ENCODE measurements around the gene EPB41.
"Not testable (repeated sequence)": the region's sequence is repeated elsewhere in the genome, so short reads cannot be mapped to it uniquely, and the experiment has no call there.

The EPB41 gene

GRCh38 chr1:29043274-29043965, 129.1 kb downstream of the EPB41 start:
- 94 to 96% methylated on average over 6 of the region's 6 CpGs for WGBS, 2 experiments
- no peaks in the 10 kb centered on the region for H3K27me3 ChIP-seq (ENCODE audit: control insufficient read depth, insufficient read depth, low read length, poor library complexity, severe bottlenecking)
- H3K4me3 ChIP-seq (ENCODE audit: insufficient read depth, low read depth, low read length), result no peak overlapping the region
- H3K27ac ChIP-seq (ENCODE audit: insufficient read depth, low read depth, low read length, poor library complexity, severe bottlenecking), result no peak overlapping the region
- H3K36me3 ChIP-seq (ENCODE audit: control insufficient read depth, insufficient read depth, low read length), result peaks cover 13% of the 10 kb centered on the region
- no peaks in the 10 kb centered on the region for H3K9me3 ChIP-seq (ENCODE audit: control insufficient read depth, low read length)
- no peaks in the 10 kb centered on the region for H3K4me1 ChIP-seq (ENCODE audit: control insufficient read depth, insufficient read depth, low read length)

- Histone ChIP-seq H3K4me3 (ENCODE audit: insufficient read depth, low read depth, low read length) (no peak overlapping the region), H3K9me3 (ENCODE audit: control insufficient read depth, low read length) (no peaks in the 10 kb centered on the region), H3K27ac (ENCODE audit: insufficient read depth, low read depth, low read length, poor library complexity, severe bottlenecking) (no peak overlapping the region), H3K36me3 (ENCODE audit: control insufficient read depth, insufficient read depth, low read length) (peaks cover 13% of the 10 kb centered on the region), H3K27me3 (ENCODE audit: control insufficient read depth, insufficient read depth, low read length, poor library complexity, severe bottlenecking) (no peaks in the 10 kb centered on the region), H3K4me1 (ENCODE audit: control insufficient read depth, insufficient read depth, low read length) (no peaks in the 10 kb centered on the region)
Measured at GRCh38 chr1:29044010-29044409, 129.6 kb downstream of the EPB41 start.

- H3K4me1 ChIP-seq (ENCODE audit: control insufficient read depth, insufficient read depth, low read length); H3K36me3 ChIP-seq (ENCODE audit: control insufficient read depth, insufficient read depth, low read length); H3K9me3 ChIP-seq (ENCODE audit: control insufficient read depth, low read length); H3K27me3 ChIP-seq (ENCODE audit: control insufficient read depth, insufficient read depth, low read length, poor library complexity, severe bottlenecking); H3K4me3 ChIP-seq (ENCODE audit: insufficient read depth, low read depth, low read length); H3K27ac ChIP-seq (ENCODE audit: insufficient read depth, low read depth, low read length, poor library complexity, severe bottlenecking): not testable (repeated sequence)
- WGBS, 2 experiments, result 94 to 95% methylated on average over 1 of the region's 1 CpG
Measured at GRCh38 chr1:29045663-29046062, 131.3 kb downstream of the EPB41 start.

- Histone ChIP-seq H3K27me3 (ENCODE audit: control insufficient read depth, insufficient read depth, low read length, poor library complexity, severe bottlenecking) (no peaks in the 10 kb centered on the region), H3K4me3 (ENCODE audit: insufficient read depth, low read depth, low read length) (no peak overlapping the region), H3K9me3 (ENCODE audit: control insufficient read depth, low read length) (no peaks in the 10 kb centered on the region), H3K36me3 (ENCODE audit: control insufficient read depth, insufficient read depth, low read length) (peaks cover 8% of the 10 kb centered on the region), H3K4me1 (ENCODE audit: control insufficient read depth, insufficient read depth, low read length) (no peaks in the 10 kb centered on the region), H3K27ac (ENCODE audit: insufficient read depth, low read depth, low read length, poor library complexity, severe bottlenecking) (no peak overlapping the region)
- WGBS, 2 experiments, result 90 to 96% methylated on average over 5 of the region's 5 CpGs
Measured at GRCh38 chr1:29047142-29047541, 132.8 kb downstream of the EPB41 start.

GRCh38 chr1:29050166-29050565, 135.8 kb downstream of the EPB41 start:
- no peak overlapping the region for H3K4me3 ChIP-seq (ENCODE audit: insufficient read depth, low read depth, low read length)
- H3K27me3 ChIP-seq (ENCODE audit: control insufficient read depth, insufficient read depth, low read length, poor library complexity, severe bottlenecking), result no peaks in the 10 kb centered on the region
- H3K4me1 ChIP-seq (ENCODE audit: control insufficient read depth, insufficient read depth, low read length), result no peaks in the 10 kb centered on the region
- 86 to 92% methylated on average over 1 of the region's 1 CpG for WGBS, 2 experiments
- H3K27ac ChIP-seq (ENCODE audit: insufficient read depth, low read depth, low read length, poor library complexity, severe bottlenecking), result no peak overlapping the region
- H3K36me3 ChIP-seq (ENCODE audit: control insufficient read depth, insufficient read depth, low read length), result peaks cover 8% of the 10 kb centered on the region
- no peaks in the 10 kb centered on the region for H3K9me3 ChIP-seq (ENCODE audit: control insufficient read depth, low read length)

GRCh38 chr1:29052100-29052499, 137.7 kb downstream of the EPB41 start:
- 97 to 100% methylated on average over 2 of the region's 2 CpGs for WGBS, 2 experiments
- Histone ChIP-seq H3K9me3 (ENCODE audit: control insufficient read depth, low read length) (no peaks in the 10 kb centered on the region), H3K27me3 (ENCODE audit: control insufficient read depth, insufficient read depth, low read length, poor library complexity, severe bottlenecking) (no peaks in the 10 kb centered on the region), H3K4me1 (ENCODE audit: control insufficient read depth, insufficient read depth, low read length) (no peaks in the 10 kb centered on the region), H3K4me3 (ENCODE audit: insufficient read depth, low read depth, low read length) (no peak overlapping the region), H3K36me3 (ENCODE audit: control insufficient read depth, insufficient read depth, low read length) (peaks cover 4% of the 10 kb centered on the region), H3K27ac (ENCODE audit: insufficient read depth, low read depth, low read length, poor library complexity, severe bottlenecking) (no peak overlapping the region)

- WGBS, 2 experiments, result 96 to 97% methylated on average over 7 of the region's 7 CpGs
Measured at GRCh38 chr1:29052941-29053340, 138.6 kb downstream of the EPB41 start.

GRCh38 chr1:29055160-29055559, 140.8 kb downstream of the EPB41 start:
- Histone ChIP-seq H3K4me3 (ENCODE audit: insufficient read depth, low read depth, low read length) (no peak overlapping the region), H3K4me1 (ENCODE audit: control insufficient read depth, insufficient read depth, low read length) (no peaks in the 10 kb centered on the region), H3K27me3 (ENCODE audit: control insufficient read depth, insufficient read depth, low read length, poor library complexity, severe bottlenecking) (no peaks in the 10 kb centered on the region), H3K36me3 (ENCODE audit: control insufficient read depth, insufficient read depth, low read length) (peaks cover 4% of the 10 kb centered on the region), H3K27ac (ENCODE audit: insufficient read depth, low read depth, low read length, poor library complexity, severe bottlenecking) (no peak overlapping the region), H3K9me3 (ENCODE audit: control insufficient read depth, low read length) (no peaks in the 10 kb centered on the region)
- WGBS, 2 experiments, result 71 to 100% methylated on average over 1 of the region's 1 CpG

More at GRCh38 chr1:29052941-29053340, 138.6 kb downstream of the EPB41 start:
- no peak overlapping the region for H3K27ac ChIP-seq (ENCODE audit: insufficient read depth, low read depth, low read length, poor library complexity, severe bottlenecking)
- H3K4me3 ChIP-seq (ENCODE audit: insufficient read depth, low read depth, low read length), result no peak overlapping the region
- H3K36me3 ChIP-seq (ENCODE audit: control insufficient read depth, insufficient read depth, low read length), result peaks cover 4% of the 10 kb centered on the region
- H3K4me1 ChIP-seq (ENCODE audit: control insufficient read depth, insufficient read depth, low read length), result no peaks in the 10 kb centered on the region
- no peaks in the 10 kb centered on the region for H3K27me3 ChIP-seq (ENCODE audit: control insufficient read depth, insufficient read depth, low read length, poor library complexity, severe bottlenecking)
- H3K9me3 ChIP-seq (ENCODE audit: control insufficient read depth, low read length), result no peaks in the 10 kb centered on the region

- no peaks in the 10 kb centered on the region for H3K27me3 ChIP-seq (ENCODE audit: control insufficient read depth, insufficient read depth, low read length, poor library complexity, severe bottlenecking)
- WGBS, 2 experiments, result 91 to 93% methylated on average over 4 of the region's 4 CpGs
- no peak overlapping the region for H3K4me3 ChIP-seq (ENCODE audit: insufficient read depth, low read depth, low read length)
- H3K9me3 ChIP-seq (ENCODE audit: control insufficient read depth, low read length), result no peaks in the 10 kb centered on the region
- no peaks in the 10 kb centered on the region for H3K4me1 ChIP-seq (ENCODE audit: control insufficient read depth, insufficient read depth, low read length)
- no peak overlapping the region for H3K27ac ChIP-seq (ENCODE audit: insufficient read depth, low read depth, low read length, poor library complexity, severe bottlenecking)
- peaks cover 4% of the 10 kb centered on the region for H3K36me3 ChIP-seq (ENCODE audit: control insufficient read depth, insufficient read depth, low read length)
Measured at GRCh38 chr1:29056256-29056655, 141.9 kb downstream of the EPB41 start.

- H3K27me3 ChIP-seq (ENCODE audit: control insufficient read depth, insufficient read depth, low read length, poor library complexity, severe bottlenecking), result no peaks in the 10 kb centered on the region
- H3K4me3 ChIP-seq (ENCODE audit: insufficient read depth, low read depth, low read length), result no peak overlapping the region
- H3K36me3 ChIP-seq (ENCODE audit: control insufficient read depth, insufficient read depth, low read length), result peaks cover 4% of the 10 kb centered on the region
- no peak overlapping the region for H3K27ac ChIP-seq (ENCODE audit: insufficient read depth, low read depth, low read length, poor library complexity, severe bottlenecking)
- no peaks in the 10 kb centered on the region for H3K4me1 ChIP-seq (ENCODE audit: control insufficient read depth, insufficient read depth, low read length)
- H3K9me3 ChIP-seq (ENCODE audit: control insufficient read depth, low read length), result no peaks in the 10 kb centered on the region
Measured at GRCh38 chr1:29057700-29058099, 143.3 kb downstream of the EPB41 start.

Data from ectodermal cell (in vitro differentiated cells).